Measurements from ENCODE around the gene NEDD4L. TPM values are rescaled to one million over a fixed set of nuclear protein-coding genes. Genes with fewer than 3 reads are reported as not detected.

The NEDD4L gene
- total RNA-seq, 1 donor from 2014 or later = 93.9 TPM

GRCh38 chr18:58156516-58156915 lies 112.5 kb downstream of the NEDD4L start:
- DNase-seq (ENCODE audit: low read depth) = no peak
- H3K9me3 ChIP-seq (ENCODE audit: insufficient read depth, low read depth, low read length) = no peaks in the 10 kb centered on the region
- H3K79me2 ChIP-seq (ENCODE audit: insufficient read depth, low read length) = no peaks in the 10 kb centered on the region
- H3K4me2 ChIP-seq (ENCODE audit: low read length) = no peak overlapping the region
- no peak overlapping the region for H3K27ac ChIP-seq (ENCODE audit: low read depth, low read length)
- H3K9ac ChIP-seq (ENCODE audit: low read length) = no peak overlapping the region
- TF ChIP-seq EZH2 (IDR thresholded peaks at IDR 0.05; ENCODE audit: insufficient read depth, low read length) = no peak
- TF ChIP-seq CTCF (IDR thresholded peaks at IDR 0.05; ENCODE audit: insufficient read depth, low read depth, low read length) = no peak
- no peaks in the 10 kb centered on the region for H3K4me1 Mint-ChIP-seq (ENCODE audit: low read depth, unreplicated experiment)
- no peaks in the 10 kb centered on the region for H3K27me3 Mint-ChIP-seq (ENCODE audit: low read depth, unreplicated experiment)
- no peak overlapping the region for H2AFZ ChIP-seq (ENCODE audit: low read depth, low read length)
- H3K4me3 Mint-ChIP-seq (ENCODE audit: unreplicated experiment) = no peak overlapping the region
- H4K20me1 ChIP-seq (ENCODE audit: insufficient read depth, low read length) = no peaks in the 10 kb centered on the region
- H3K4me1 ChIP-seq (ENCODE audit: insufficient read depth, low read length) = no peaks in the 10 kb centered on the region
- no peaks in the 10 kb centered on the region for H3K36me3 Mint-ChIP-seq (ENCODE audit: low read depth, unreplicated experiment)
- H3K4me3 ChIP-seq (ENCODE audit: insufficient read depth, low read depth, low read length) = no peak overlapping the region
- peaks cover 7% of the 10 kb centered on the region for H3K27me3 ChIP-seq (ENCODE audit: insufficient read depth, low read length)
- H3K27ac Mint-ChIP-seq (ENCODE audit: unreplicated experiment) = no peak overlapping the region
- H3K36me3 ChIP-seq (ENCODE audit: insufficient read depth, low read length) = no peaks in the 10 kb centered on the region
- no peak for FAIRE-seq
- H3K9me3 Mint-ChIP-seq (ENCODE audit: unreplicated experiment) = no peaks in the 10 kb centered on the region

- H3K36me3 ChIP-seq (ENCODE audit: insufficient read depth, low read length) = no peaks in the 10 kb centered on the region
- Mint-ChIP-seq H3K27me3 (ENCODE audit: low read depth, unreplicated experiment) (no peaks in the 10 kb centered on the region), H3K4me3 (ENCODE audit: unreplicated experiment) (no peak overlapping the region), H3K9me3 (ENCODE audit: unreplicated experiment) (no peaks in the 10 kb centered on the region), H3K4me1 (ENCODE audit: low read depth, unreplicated experiment) (no peaks in the 10 kb centered on the region), H3K36me3 (ENCODE audit: low read depth, unreplicated experiment) (no peaks in the 10 kb centered on the region), H3K27ac (ENCODE audit: unreplicated experiment) (no peak overlapping the region)
- TF ChIP-seq CTCF (IDR thresholded peaks at IDR 0.05; ENCODE audit: insufficient read depth, low read depth, low read length) (no peak), EZH2 (IDR thresholded peaks at IDR 0.05; ENCODE audit: insufficient read depth, low read length) (no peak)
- H3K9ac ChIP-seq (ENCODE audit: low read length) = no peak overlapping the region
- H3K4me1 ChIP-seq (ENCODE audit: insufficient read depth, low read length) = no peaks in the 10 kb centered on the region
- no peaks in the 10 kb centered on the region for H3K9me3 ChIP-seq (ENCODE audit: insufficient read depth, low read depth, low read length)
- no peaks in the 10 kb centered on the region for H4K20me1 ChIP-seq (ENCODE audit: insufficient read depth, low read length)
- peaks cover 7% of the 10 kb centered on the region for H3K27me3 ChIP-seq (ENCODE audit: insufficient read depth, low read length)
- no peak overlapping the region for H3K4me3 ChIP-seq (ENCODE audit: insufficient read depth, low read depth, low read length)
- DNase-seq (ENCODE audit: low read depth) = no peak
- H3K4me2 ChIP-seq (ENCODE audit: low read length) = no peak overlapping the region
- no peak for FAIRE-seq
- no peaks in the 10 kb centered on the region for H3K79me2 ChIP-seq (ENCODE audit: insufficient read depth, low read length)
- no peak overlapping the region for H3K27ac ChIP-seq (ENCODE audit: low read depth, low read length)
- no peak overlapping the region for H2AFZ ChIP-seq (ENCODE audit: low read depth, low read length)
Measured at GRCh38 chr18:58157237-58157636, 113.2 kb downstream of the NEDD4L start.

GRCh38 chr18:58158008-58158407 lies 114.0 kb downstream of the NEDD4L start:
- H3K9ac ChIP-seq (ENCODE audit: low read length) = no peak overlapping the region
- H3K79me2 ChIP-seq (ENCODE audit: insufficient read depth, low read length) = no peaks in the 10 kb centered on the region
- H3K9me3 ChIP-seq (ENCODE audit: insufficient read depth, low read depth, low read length) = no peaks in the 10 kb centered on the region
- no peaks in the 10 kb centered on the region for H3K9me3 Mint-ChIP-seq (ENCODE audit: unreplicated experiment)
- no peaks in the 10 kb centered on the region for H3K27me3 Mint-ChIP-seq (ENCODE audit: low read depth, unreplicated experiment)
- H3K4me3 ChIP-seq (ENCODE audit: insufficient read depth, low read depth, low read length) = no peak overlapping the region
- no peaks in the 10 kb centered on the region for H3K36me3 ChIP-seq (ENCODE audit: insufficient read depth, low read length)
- no peaks in the 10 kb centered on the region for H3K4me1 Mint-ChIP-seq (ENCODE audit: low read depth, unreplicated experiment)
- H3K4me1 ChIP-seq (ENCODE audit: insufficient read depth, low read length) = no peaks in the 10 kb centered on the region
- H3K27me3 ChIP-seq (ENCODE audit: insufficient read depth, low read length) = peaks cover 7% of the 10 kb centered on the region
- H3K27ac Mint-ChIP-seq (ENCODE audit: unreplicated experiment) = no peak overlapping the region
- no peak overlapping the region for H3K27ac ChIP-seq (ENCODE audit: low read depth, low read length)
- no peak for FAIRE-seq
- H3K36me3 Mint-ChIP-seq (ENCODE audit: low read depth, unreplicated experiment) = no peaks in the 10 kb centered on the region
- no peaks in the 10 kb centered on the region for H4K20me1 ChIP-seq (ENCODE audit: insufficient read depth, low read length)
- TF ChIP-seq CTCF (IDR thresholded peaks at IDR 0.05; ENCODE audit: insufficient read depth, low read depth, low read length) = no peak
- no peak for TF ChIP-seq EZH2 (IDR thresholded peaks at IDR 0.05; ENCODE audit: insufficient read depth, low read length)
- H3K4me3 Mint-ChIP-seq (ENCODE audit: unreplicated experiment) = no peak overlapping the region
- H3K4me2 ChIP-seq (ENCODE audit: low read length) = no peak overlapping the region
- no peak overlapping the region for H2AFZ ChIP-seq (ENCODE audit: low read depth, low read length)
- DNase-seq (ENCODE audit: low read depth) = no peak
